HL-60 (cell line): ENCODE results near the gene DNMT1. TPM values are rescaled to one million over a fixed set of nuclear protein-coding genes. Genes with fewer than 3 reads are reported as not detected.

ENCODE experiments used
- DNase-seq, 2 experiments: peaks; one replicate each; pipeline ENCODE4 v3.0.0-alpha.2; 2010 to 2020; ENCODE audit warnings: low read depth in 1 of 2, low spot score in 1 of 2
- H3K27ac ChIP-seq: fragments of 250-450 bp; sonication (Bioruptor Pico); replicated peaks from 2 replicates; pipeline ENCODE4 v1.5.1; 2020; ENCODE audit warnings: mild to moderate bottlenecking, moderate library complexity
- H3K27me3 ChIP-seq: fragments of 250-450 bp; sonication (Bioruptor Pico); 2 replicates; pipeline ENCODE4 v1.5.1; 2021; ENCODE audit warnings: mild to moderate bottlenecking, moderate library complexity; ENCODE audit not compliant: insufficient read depth, poor library complexity, severe bottlenecking
- H3K4me3 ChIP-seq: replicated peaks from 2 replicates; pipeline ENCODE4 v1.5.1; 2011; ENCODE audit warnings: mild to moderate bottlenecking, control low read depth, low read length; ENCODE audit not compliant: insufficient read depth
- CTCF ChIP-seq: IDR thresholded peaks from one replicate; pipeline ENCODE4 v1.5.1; 2011; ENCODE audit warnings: low read length, control low read depth, inconsistent platforms; ENCODE audit not compliant: insufficient read depth
- GABPA ChIP-seq: IDR thresholded peaks from 2 replicates; pipeline ENCODE4 v1.6.1; 2012; ENCODE audit warnings: low read depth
- POLR2AphosphoS5 ChIP-seq: IDR thresholded peaks from 2 replicates; pipeline ENCODE4 v1.6.1; 2012; ENCODE audit warnings: low read depth
- REST ChIP-seq: IDR thresholded peaks from 2 replicates; pipeline ENCODE4 v1.6.1; 2012; ENCODE audit warnings: low read depth; ENCODE audit not compliant: insufficient replicate concordance
- SPI1 ChIP-seq: IDR thresholded peaks from 2 replicates; pipeline ENCODE4 v1.6.1; 2012; ENCODE audit warnings: low read depth, mild to moderate bottlenecking, borderline replicate concordance
- microRNA-seq: library from miRNA; unstranded; fragments of <30 nt; microRNA quantifications from one replicate; pipeline ENCODE4, GENCODE V29; 2018

Gene DNMT1

GRCh38 chr19:10083911-10084310 lies 110.8 kb downstream of the DNMT1 start:
- TF ChIP-seq POLR2AphosphoS5 (no peak), REST (no peak), CTCF (no peak), SPI1 (no peak), GABPA (no peak)
- Histone ChIP-seq H3K27ac (no peak overlapping the region), H3K4me3 (no peak overlapping the region), H3K27me3 (no peaks in the 10 kb centered on the region)
- DNase-seq, result no peak

Small RNA genes within 50 kb of the gene (microRNA-seq; reads per million reads assigned to microRNA genes)
- gene MIR4322, result not detected
